RWPE2 (cell line): Measurements from ENCODE around the gene CAPN12.

Experiments used
- ATAC-seq: fragments of 200-7000 bp; cut with Tn5 transposase; 3 replicates; pipeline ENCODE4 v1.9.1; 2021; ENCODE audit warnings: low read depth
- DNase-seq: peaks from one replicate; pipeline ENCODE4 v3.0.0-alpha.2; 2020; ENCODE audit warnings: low spot score
- H3K27ac ChIP-seq: fragments of 450-650 bp; 2 replicates; pipeline ENCODE4 v1.5.1; 2017; ENCODE audit warnings: mild to moderate bottlenecking; ENCODE audit not compliant: poor library complexity, severe bottlenecking
- H3K27me3 ChIP-seq: fragments of 250-450 bp; sonication (Bioruptor Pico); 2 replicates; pipeline ENCODE4 v1.5.1; 2021; ENCODE audit warnings: mild to moderate bottlenecking, moderate library complexity; ENCODE audit not compliant: insufficient read depth, poor library complexity, severe bottlenecking
- H3K36me3 ChIP-seq: fragments of 250-450 bp; sonication (Bioruptor Pico); 2 replicates; pipeline ENCODE4 v1.5.1; 2020; ENCODE audit warnings: low read depth, mild to moderate bottlenecking, moderate library complexity
- H3K4me1 ChIP-seq: fragments of 250-450 bp; sonication (Bioruptor Pico); 2 replicates; pipeline ENCODE4 v1.5.1; 2021; ENCODE audit warnings: mild to moderate bottlenecking, moderate library complexity; ENCODE audit not compliant: insufficient read depth, poor library complexity, severe bottlenecking
- H3K4me3 ChIP-seq: fragments of 250-450 bp; sonication (Bioruptor Pico); 2 replicates; pipeline ENCODE4 v1.5.1; 2021; ENCODE audit warnings: mild to moderate bottlenecking, moderate library complexity; ENCODE audit not compliant: severe bottlenecking
- H3K9me3 ChIP-seq: fragments of 250-450 bp; sonication (Bioruptor Pico); 2 replicates; pipeline ENCODE4 v1.5.1; 2021; ENCODE audit warnings: mild to moderate bottlenecking, moderate library complexity; ENCODE audit not compliant: severe bottlenecking
- TF ChIP-seq, protein P1 (sequence below): fragments of 450-650 bp; IDR thresholded peaks from one replicate; pipeline ENCODE4 v1.5.1; 2017; ENCODE audit warnings: mild to moderate bottlenecking, moderate library complexity; ENCODE audit not compliant: poor library complexity, severe bottlenecking

CAPN12 gene

GRCh38 chr19:38735257-38735686 lies 9.0 kb downstream of the CAPN12 start:
- H3K9me3 ChIP-seq: no peaks in the 10 kb centered on the region
- TF ChIP-seq, protein P1, sequence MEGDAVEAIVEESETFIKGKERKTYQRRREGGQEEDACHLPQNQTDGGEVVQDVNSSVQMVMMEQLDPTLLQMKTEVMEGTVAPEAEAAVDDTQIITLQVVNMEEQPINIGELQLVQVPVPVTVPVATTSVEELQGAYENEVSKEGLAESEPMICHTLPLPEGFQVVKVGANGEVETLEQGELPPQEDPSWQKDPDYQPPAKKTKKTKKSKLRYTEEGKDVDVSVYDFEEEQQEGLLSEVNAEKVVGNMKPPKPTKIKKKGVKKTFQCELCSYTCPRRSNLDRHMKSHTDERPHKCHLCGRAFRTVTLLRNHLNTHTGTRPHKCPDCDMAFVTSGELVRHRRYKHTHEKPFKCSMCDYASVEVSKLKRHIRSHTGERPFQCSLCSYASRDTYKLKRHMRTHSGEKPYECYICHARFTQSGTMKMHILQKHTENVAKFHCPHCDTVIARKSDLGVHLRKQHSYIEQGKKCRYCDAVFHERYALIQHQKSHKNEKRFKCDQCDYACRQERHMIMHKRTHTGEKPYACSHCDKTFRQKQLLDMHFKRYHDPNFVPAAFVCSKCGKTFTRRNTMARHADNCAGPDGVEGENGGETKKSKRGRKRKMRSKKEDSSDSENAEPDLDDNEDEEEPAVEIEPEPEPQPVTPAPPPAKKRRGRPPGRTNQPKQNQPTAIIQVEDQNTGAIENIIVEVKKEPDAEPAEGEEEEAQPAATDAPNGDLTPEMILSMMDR: no peak
- peaks cover 9% of the 10 kb centered on the region for H3K4me1 ChIP-seq
- no peaks in the 10 kb centered on the region for H3K27me3 ChIP-seq
- peaks cover 13% of the 10 kb centered on the region for H3K36me3 ChIP-seq
- peak; percentile 3; the same call in 1 of the 3 replicates for ATAC-seq
- H3K4me3 ChIP-seq: no peak overlapping the region
- H3K27ac ChIP-seq: peak overlapping the region; percentile 44
- DNase-seq: no peak

DNA sequence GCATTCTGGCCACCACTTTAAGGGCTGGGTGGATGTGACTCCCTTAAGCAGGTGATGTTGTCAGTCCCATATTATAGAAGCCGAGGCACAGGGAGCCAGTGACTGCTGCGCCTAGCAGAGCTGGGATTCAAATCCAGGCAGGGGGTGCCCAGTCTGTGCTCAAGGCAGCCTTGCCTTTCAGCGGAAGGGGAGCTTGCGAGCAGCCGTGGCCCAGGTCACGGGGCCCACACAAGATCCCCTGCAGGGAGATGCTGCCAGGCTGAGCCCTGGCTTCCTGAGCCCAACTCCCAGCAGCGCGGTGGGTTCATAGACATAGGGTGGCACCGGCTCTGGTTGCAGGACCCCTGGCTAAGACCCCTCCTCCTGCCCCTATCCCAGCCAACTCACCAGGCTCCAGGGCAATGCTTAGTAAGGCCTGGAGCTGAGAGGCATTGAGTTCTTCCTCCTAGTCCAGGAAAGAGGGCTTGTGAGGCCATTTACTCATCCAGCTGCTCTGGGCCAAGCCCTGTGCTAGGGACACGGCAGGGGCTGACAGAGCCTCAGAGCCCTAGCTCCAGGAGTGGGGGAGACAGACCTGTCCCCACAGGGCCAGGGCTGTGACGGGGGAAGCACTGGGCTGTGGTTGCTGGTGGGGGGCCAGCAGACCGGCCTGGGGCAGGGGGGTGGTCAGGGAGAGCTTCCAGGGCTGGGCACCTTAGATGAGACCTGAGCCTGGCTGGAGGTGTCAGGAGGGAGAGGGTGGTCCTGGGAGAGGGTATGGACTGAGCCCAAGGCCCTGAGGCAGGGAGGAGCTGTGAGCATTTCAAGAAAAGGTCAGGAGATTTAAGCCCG lies 9.6 kb downstream of the CAPN12 start:
- ATAC-seq (peak; percentile 5), DNase-seq (peak; percentile 64)
- Histone ChIP-seq H3K4me1 (peaks cover 9% of the 10 kb centered on the region), H3K36me3 (peaks cover 16% of the 10 kb centered on the region), H3K27ac (peak overlapping the region; percentile 44), H3K4me3 (no peak overlapping the region), H3K27me3 (no peaks in the 10 kb centered on the region), H3K9me3 (no peaks in the 10 kb centered on the region)
- TF ChIP-seq, protein P1: no peak

DNA sequence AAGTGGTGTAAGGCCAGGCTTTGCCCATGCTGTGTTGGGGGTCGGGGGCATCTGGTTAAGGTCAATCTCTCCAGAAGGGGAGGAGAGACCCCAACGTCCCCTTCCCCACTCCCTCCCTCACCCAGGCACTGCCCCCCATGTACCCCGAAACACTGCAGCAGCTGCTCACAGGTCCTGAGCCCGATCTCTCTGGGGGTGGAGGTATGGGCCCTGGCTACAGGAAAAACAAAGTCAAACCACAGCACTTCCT lies 10.2 kb downstream of the CAPN12 start:
- H3K4me1 ChIP-seq: peaks cover 9% of the 10 kb centered on the region
- peak overlapping the region; percentile 44 for H3K27ac ChIP-seq
- no peaks in the 10 kb centered on the region for H3K27me3 ChIP-seq
- H3K36me3 ChIP-seq: peaks cover 17% of the 10 kb centered on the region
- no peaks in the 10 kb centered on the region for H3K9me3 ChIP-seq
- no peak overlapping the region for H3K4me3 ChIP-seq
- DNase-seq (no peak), ATAC-seq (peak; percentile 13)
- TF ChIP-seq, protein P1: no peak

DNA sequence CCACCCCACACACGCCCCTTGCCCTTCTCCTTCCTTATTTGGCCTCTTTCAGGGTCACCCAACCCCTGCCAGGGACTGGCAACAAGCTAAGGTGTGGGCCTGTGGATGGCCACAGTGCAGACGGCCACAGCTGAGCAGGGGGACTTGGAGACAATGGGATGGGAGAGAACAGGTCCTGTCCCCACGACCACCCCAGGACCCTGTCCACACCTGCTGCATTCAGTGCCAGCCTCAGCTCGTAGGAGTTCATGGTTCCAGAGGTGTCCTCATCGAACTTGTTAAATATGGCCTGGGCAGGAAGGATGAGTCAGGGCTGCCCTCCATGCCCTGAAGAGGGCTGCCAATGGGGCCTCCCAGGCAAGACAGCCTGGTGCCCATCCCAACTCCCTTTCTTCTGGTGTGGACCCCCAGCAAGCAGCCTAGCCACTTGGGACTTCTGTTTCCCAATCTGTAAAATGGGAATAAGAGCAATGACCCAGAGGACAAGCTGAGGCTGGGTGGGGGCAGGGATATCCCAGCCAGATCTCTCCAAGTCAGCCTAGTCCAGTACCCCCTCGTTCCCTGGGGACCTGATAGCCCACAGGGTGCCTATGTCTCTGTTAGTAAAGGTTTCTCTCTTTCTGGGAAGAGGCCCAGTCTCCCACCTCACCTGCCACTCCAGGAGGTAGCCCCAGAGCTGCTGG lies 10.6 kb downstream of the CAPN12 start:
- peaks cover 9% of the 10 kb centered on the region for H3K4me1 ChIP-seq
- TF ChIP-seq, protein P1: no peak
- peaks cover 21% of the 10 kb centered on the region for H3K36me3 ChIP-seq
- peak overlapping the region; percentile 44 for H3K27ac ChIP-seq
- no peak overlapping the region for H3K4me3 ChIP-seq
- ATAC-seq (peak; percentile 11; the same call in 1 of the 3 replicates), DNase-seq (peak; percentile 47)
- H3K27me3 ChIP-seq: no peaks in the 10 kb centered on the region
- no peaks in the 10 kb centered on the region for H3K9me3 ChIP-seq

DNA sequence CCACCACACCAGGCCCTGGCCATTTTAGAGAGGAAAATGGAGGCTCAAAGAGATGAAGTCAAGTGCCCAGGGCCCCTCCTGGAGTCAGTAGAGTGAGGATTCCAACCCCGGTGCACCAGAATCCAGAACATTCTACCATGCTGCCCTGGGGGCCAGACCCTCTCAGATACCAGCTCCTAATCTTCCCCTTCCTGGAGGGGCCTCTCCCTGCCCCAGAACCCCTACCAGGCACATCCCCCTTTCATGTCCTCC lies 11.1 kb downstream of the CAPN12 start:
- H3K27ac ChIP-seq: peak overlapping the region; percentile 44
- H3K36me3 ChIP-seq: peaks cover 24% of the 10 kb centered on the region
- TF ChIP-seq, protein P1: no peak
- ATAC-seq (no peak), DNase-seq (no peak)
- no peaks in the 10 kb centered on the region for H3K27me3 ChIP-seq
- H3K9me3 ChIP-seq: no peaks in the 10 kb centered on the region
- no peak overlapping the region for H3K4me3 ChIP-seq
- H3K4me1 ChIP-seq: peaks cover 9% of the 10 kb centered on the region
